ENCODE results near the gene BCL7A.

Gene BCL7A

DNA sequence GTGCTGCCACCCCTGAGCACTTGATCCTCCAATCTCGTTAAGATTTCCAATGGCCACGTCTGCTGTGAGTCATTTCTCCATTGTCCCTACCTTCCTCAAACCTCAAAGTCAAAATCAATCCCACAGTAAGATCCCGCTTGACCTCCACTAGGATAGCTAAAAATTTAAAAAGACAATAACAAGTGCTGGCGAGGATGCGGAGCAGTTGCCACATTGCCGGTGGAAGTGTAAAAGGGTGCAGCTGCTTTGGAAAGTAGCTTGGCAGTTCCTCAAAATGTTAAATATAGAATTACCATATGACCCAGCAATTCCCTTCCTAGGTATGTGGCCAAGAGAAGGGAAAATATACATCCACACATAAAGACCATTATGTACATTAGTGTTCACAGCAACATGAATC, 9.5 kb upstream of the BCL7A start:
- DNase-seq (ENCODE audit: low read depth): no peak
- no peak overlapping the region for H3K4me3 ChIP-seq (ENCODE audit: control insufficient read depth, low read depth, low read length)
- TF ChIP-seq, protein P1, sequence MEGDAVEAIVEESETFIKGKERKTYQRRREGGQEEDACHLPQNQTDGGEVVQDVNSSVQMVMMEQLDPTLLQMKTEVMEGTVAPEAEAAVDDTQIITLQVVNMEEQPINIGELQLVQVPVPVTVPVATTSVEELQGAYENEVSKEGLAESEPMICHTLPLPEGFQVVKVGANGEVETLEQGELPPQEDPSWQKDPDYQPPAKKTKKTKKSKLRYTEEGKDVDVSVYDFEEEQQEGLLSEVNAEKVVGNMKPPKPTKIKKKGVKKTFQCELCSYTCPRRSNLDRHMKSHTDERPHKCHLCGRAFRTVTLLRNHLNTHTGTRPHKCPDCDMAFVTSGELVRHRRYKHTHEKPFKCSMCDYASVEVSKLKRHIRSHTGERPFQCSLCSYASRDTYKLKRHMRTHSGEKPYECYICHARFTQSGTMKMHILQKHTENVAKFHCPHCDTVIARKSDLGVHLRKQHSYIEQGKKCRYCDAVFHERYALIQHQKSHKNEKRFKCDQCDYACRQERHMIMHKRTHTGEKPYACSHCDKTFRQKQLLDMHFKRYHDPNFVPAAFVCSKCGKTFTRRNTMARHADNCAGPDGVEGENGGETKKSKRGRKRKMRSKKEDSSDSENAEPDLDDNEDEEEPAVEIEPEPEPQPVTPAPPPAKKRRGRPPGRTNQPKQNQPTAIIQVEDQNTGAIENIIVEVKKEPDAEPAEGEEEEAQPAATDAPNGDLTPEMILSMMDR (conservative IDR thresholded peaks at IDR 0.05; ENCODE audit: control insufficient read depth, insufficient read depth, low read depth, low read length): no peak

DNA sequence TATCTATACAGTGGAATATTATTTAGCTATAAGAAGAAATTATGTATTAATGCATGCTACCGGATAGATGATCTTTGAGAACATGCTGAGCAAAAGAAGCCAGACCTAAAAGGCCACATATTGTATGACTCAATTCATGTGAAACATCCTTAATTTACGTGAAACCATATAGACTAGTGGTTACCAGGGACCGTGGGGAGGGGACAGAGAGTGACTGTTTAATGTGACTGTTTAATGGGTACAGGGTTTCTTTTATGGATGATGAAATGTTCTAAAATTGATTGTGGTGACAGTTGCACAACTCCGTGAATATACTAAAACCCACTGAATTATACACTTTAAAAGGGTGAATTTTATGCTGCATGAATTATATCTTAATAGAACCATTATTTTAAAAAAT, 8.5 kb upstream of the BCL7A start:
- TF ChIP-seq, protein P1 (conservative IDR thresholded peaks at IDR 0.05; ENCODE audit: control insufficient read depth, insufficient read depth, low read depth, low read length): no peak
- no peak overlapping the region for H3K4me3 ChIP-seq (ENCODE audit: control insufficient read depth, low read depth, low read length)
- DNase-seq (ENCODE audit: low read depth): no peak

DNA sequence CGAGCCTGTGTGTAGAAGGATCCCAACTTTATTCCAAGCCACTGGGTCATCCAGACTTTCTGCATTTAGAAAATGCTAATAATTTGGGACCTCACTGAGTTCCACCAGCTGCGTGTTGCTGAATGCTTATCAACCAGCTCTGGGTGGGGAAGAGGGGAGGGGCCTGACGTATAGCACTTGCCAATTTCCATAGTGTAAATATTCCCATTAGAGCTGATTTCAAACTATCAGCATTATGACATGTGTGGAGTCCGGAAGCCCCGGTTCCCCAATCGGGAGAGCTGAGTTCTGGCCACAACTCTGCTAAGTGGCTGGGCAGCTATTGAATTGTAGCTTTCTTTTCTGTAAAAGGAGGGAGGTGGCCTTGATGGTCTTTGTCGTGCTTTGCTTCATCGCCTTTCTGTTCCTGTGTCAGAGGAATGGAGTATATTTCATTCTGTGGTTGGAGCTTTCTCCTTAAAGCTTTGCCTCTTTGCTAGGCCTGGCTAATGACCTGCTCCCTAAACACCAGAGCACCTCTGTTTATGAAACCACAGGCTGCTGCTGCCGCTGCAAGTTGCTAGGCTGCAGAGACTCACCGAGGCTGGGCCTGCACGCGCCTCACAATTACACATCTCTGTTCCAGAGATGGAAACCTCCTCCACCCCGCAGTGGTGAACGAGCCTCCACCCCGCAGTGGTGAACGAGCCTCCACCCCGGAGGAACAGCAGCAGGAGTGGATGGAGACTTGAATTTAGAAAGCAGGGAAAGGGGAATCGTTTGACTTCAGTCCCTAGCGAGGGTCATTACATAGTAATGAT, 7.7 kb upstream of the BCL7A start:
- TF ChIP-seq, protein P1 (conservative IDR thresholded peaks at IDR 0.05; ENCODE audit: control insufficient read depth, insufficient read depth, low read depth, low read length): no peak
- no peak overlapping the region for H3K4me3 ChIP-seq (ENCODE audit: control insufficient read depth, low read depth, low read length)
- no peak for DNase-seq (ENCODE audit: low read depth)

DNA sequence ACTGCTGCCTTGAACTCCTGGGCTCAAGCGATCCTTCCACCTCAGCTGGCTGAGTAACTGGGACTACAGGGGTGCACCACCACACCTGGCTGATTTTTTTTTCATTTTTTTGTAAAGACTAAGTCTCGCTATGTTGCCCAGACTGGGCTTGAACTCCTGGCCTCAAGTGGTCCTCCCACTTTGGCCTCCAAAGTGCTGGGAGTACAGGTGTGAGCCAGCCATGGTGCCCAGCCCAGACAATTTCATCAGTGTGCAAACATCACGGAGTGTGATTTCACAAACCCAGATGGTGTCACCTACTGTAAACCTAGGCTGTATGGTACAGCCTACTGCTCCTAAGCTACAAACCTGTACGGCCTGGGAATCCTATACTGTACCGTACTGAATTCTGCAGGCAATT, 6.9 kb upstream of the BCL7A start:
- TF ChIP-seq, protein P1 (conservative IDR thresholded peaks at IDR 0.05; ENCODE audit: control insufficient read depth, insufficient read depth, low read depth, low read length): no peak

DNA sequence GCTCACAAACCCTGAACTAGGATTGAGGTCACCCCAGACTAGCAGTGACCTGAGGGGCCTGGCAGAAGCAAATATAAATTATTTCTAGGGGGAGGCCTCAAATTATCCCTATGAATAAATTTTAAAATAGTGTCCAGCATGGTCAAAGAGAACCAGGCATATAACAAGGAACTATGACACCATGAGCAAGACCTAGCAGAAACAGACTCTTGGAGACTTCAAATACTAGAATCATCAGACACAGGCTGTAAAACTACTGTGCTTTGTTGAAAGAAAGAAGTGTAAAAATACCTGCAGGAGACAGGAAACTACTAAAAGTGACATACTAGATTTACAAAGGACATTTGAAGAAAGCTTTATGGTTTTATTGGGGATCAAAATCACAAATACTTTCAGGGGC, 3.2 kb upstream of the BCL7A start:
- TF ChIP-seq, protein P1 (conservative IDR thresholded peaks at IDR 0.05; ENCODE audit: control insufficient read depth, insufficient read depth, low read depth, low read length): no peak
- no peak for DNase-seq (ENCODE audit: low read depth)
- no peak overlapping the region for H3K4me3 ChIP-seq (ENCODE audit: control insufficient read depth, low read depth, low read length)

More for the DNA sequence above, 6.9 kb upstream of the BCL7A start:
- no peak overlapping the region for H3K4me3 ChIP-seq (ENCODE audit: control insufficient read depth, low read depth, low read length)
- DNase-seq (ENCODE audit: low read depth): no peak

DNA sequence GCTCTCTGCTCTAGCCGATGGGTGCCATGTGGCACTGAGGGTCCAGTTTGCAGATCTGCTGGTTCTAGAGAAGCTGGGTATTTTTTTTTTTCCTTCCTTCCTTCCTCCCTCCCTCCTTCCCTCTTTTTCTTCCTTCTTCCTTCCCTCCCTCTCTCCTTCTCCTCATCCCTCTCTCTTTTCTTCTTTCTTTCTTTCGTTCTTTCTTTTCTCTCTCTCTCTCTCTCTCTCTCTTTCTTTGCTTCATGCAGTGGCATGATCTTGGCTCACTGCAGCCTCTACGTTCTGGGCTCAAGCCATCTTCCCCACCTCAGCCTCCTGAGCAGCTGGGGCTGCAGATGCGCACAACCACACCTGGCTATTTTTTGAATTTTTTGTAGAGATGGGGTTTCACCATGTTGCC, 2.7 kb upstream of the BCL7A start:
- TF ChIP-seq, protein P1 (conservative IDR thresholded peaks at IDR 0.05; ENCODE audit: control insufficient read depth, insufficient read depth, low read depth, low read length): no peak
- no peak overlapping the region for H3K4me3 ChIP-seq (ENCODE audit: control insufficient read depth, low read depth, low read length)
- DNase-seq (ENCODE audit: low read depth): no peak

All from fibroblast of mammary gland (primary cell).